Kidney capillary endothelial cell (primary cell): ENCODE measurements around the gene SCN1B.

ENCODE experiments used
- DNase-seq: peaks from one replicate; pipeline ENCODE4 v3.0.0-alpha.2; 2018; ENCODE audit warnings: low spot score

SCN1B gene

DNA sequence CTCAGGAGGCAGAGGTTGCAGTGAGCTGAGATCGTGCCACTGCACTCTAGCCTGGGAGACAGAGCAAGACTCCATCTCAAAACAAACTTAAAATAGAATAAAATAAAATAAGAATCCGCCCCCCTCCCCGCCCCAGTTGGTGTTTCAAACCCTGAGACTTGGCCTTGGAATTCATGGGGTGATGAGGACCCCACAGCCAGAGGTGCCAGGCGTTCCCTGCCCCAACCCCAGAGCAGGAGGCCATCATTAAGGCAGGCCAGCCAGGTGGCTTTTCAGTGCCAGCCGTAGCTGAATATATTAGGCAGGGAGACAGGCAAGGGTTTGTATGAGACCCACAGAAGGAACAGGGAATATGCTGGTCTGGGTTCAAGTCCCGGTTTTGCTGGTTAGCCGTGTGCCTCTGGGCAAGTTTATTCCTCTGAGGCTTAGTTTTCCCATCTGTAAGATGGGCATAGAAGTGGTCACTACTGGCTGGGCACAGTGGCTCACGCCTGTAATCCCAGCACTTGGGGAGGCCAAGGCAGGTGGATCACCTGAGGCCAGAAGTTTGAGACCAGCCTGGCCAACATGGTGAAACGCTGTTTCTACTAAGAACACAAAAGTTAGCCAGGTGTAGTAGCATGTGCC is 23.5 kb downstream of the SCN1B start:
- DNase-seq, result no peak

DNA sequence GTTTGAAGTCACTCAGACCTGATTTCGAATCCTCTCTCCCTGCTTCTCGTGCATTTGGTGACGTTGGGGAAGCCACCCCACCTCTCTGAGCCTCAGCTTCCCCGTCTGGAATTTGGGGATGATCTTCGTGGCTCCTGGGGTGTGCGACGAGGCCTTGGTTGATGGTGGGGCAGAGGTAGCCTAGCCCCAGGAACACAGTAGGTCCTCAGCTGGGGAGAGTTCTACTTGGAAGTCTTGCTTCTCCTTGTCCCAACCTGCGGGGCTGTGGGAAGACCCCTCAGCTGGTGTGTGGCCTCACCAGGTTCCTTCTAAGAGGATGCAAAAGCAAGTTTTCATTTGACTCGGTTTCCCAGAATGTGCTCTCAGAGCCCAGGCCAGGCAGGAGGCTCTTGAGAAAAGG is 24.4 kb downstream of the SCN1B start:
- no peak for DNase-seq

DNA sequence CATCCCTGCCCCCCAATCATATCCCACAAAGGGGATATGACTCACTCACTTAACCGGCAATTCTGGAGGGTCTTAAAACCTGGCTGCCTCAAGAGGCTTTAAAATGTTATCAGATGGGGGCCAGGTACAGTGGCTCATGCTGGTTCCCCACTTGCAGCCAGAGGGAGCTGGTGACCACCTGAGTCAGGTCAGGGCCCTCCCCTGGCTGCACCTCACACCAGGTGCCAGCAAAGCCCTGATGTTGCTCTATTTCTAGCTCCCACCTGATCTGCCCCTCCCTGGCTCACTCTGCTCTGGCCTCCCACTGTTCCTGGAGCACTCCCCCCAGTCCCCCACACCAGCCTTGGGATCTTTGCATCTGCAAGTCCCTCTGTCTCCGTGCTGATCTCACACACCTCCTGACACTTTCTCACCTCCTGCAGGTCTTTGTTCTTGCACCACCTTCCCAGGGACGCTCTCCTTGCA is 25.5 kb downstream of the SCN1B start:
- DNase-seq, result no peak

DNA sequence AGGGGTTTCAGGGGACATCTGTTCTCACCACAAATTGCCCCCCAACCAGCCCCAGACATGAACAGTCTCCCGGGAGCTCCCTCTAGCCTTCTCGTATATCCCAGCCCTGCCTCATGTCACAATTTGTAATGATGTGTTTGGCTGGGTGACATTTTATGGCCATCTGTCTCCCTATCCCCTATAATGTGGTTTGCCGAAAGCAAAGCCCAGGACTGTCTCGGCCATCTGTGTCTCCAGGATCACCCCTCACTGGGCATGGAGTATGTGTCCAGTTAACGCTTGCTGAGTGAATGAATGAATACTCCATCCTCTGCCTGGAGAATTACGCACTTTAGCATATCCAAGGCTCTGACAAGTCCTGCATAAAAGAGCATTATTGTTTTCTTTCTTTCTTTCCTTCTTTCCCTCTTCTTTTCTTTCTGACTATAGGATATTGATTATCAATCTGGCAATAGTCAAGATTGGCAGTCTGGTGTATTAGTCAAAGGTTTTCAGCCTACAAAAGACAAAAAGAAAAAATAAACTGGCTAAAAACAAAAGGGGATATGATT is 26.3 kb downstream of the SCN1B start:
- no peak for DNase-seq

DNA sequence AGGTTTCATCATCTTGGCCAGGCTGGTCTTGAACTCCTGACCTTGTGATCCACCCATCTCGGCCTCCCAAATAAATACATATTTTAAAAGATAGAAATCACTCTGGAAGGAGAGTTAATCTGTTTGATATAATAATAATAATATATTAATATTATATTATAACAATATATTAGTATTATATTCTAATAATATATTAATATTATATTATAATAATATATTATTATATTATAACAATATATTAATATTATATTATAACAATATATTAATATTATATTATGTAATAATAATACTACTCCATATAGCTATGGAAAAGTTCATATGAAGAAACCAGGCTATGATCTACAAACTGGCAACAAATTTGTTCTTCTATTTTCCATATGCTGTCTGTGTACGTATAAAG is 28.1 kb downstream of the SCN1B start:
- DNase-seq, result no peak

DNA sequence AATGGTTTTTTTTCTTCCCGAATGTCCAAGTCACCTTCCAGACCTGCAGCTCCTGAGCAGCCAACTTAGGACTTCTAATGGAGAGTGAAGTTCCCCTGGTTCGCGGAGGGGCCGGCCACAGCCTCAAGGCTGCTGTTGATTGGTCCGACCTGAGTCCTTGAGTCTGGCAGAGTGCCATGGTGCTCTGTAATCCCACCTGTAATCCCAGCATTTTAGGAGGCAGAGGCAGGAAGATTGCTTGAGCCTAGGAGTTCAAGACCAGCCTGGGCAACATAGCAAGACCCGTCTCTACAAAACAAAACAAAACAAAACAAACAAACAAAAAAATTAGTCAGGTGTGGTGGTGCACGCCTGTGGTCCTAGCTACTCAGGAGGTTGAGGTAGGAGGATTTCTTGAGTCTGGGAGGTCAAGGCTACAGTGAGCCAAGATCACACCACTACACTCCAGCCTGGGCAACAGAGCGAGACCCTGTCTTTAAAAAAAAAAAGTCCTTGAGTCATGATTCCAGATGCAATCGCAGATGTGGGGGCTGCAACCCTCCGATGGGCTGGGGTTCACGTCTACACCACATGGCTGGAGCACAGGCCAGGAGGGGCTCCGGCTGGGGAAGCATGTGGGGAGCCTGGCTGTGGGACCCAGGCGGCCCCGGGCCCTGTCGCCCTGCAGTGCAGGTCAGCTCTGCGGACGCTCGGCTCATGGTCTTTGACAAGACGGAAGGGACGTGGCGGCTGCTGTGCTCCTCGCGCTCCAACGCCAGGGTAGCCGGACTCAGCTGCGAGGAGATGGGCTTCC is 28.9 kb downstream of the SCN1B start:
- no peak for DNase-seq

DNA sequence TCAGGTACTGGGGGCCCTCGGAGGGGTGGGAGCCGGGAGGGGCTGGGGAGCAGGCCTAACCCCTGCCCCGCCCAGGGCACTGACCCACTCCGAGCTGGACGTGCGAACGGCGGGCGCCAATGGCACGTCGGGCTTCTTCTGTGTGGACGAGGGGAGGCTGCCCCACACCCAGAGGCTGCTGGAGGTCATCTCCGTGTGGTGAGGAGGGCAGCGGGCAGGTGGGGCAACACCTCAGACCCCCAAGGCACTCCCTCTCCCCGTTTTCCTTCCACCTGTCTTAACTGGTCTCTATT is 29.5 kb downstream of the SCN1B start:
- no peak for DNase-seq

DNA sequence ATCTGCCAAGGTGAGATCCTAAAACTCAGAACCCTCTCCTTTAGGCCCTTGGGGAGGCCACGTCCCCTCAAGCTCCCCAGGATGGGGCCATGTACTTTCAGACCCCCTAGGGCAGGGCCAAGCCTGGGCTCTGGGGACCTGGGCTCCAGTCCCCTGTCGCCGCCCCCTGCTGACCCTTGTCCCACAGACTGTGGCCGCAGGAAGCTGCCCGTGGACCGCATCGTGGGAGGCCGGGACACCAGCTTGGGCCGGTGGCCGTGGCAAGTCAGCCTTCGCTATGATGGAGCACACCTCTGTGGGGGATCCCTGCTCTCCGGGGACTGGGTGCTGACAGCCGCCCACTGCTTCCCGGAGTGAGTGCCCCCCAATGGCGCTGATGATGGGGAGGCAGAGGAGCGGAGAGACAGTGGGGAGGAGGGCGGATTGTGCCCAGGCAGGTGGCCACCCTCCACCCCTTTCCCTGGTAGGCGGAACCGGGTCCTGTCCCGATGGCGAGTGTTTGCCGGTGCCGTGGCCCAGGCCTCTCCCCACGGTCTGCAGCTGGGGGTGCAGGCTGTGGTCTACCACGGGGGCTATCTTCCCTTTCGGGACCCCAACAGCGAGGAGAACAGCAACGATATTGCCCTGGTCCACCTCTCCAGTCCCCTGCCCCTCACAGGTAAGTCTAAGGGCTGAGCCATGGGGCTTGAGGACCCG is 30.0 kb downstream of the SCN1B start:
- no peak for DNase-seq

DNA sequence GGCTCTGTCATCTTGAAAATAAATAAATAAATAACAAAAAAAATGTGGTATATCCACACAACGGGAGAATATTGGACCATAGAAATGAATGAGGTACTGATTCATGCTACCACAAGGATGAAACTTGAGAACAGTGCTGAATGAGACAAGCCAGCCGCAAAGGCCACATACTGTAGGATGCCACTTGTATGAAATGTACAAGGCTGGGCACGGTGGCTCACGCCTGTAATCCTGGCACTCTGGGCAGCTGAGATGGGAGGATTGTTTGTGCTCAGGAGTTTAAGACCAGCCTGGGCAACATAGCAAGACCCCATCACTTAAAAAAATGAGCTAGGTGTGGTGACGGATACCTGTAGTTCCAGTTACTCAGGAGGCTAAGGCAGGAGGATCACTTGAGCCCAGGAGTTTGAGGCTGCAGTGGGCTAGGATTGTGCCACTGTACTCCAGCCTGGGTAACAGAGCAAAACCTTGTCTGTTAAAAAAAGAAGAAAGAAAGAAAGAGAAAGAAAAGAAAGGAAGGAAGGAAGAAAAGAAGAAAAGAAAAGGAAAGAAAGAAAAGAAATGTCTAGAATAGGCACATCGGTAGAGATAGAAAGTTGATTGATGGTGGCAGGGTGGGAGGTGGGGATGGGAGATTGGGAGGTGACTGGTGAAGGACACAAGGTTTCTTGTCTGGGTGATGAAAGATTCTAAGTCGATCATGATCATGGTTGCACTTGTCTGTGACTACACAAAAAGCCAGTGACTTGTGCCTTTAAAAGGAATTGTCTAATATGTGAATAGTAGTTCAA is 31.5 kb downstream of the SCN1B start:
- no peak for DNase-seq

DNA sequence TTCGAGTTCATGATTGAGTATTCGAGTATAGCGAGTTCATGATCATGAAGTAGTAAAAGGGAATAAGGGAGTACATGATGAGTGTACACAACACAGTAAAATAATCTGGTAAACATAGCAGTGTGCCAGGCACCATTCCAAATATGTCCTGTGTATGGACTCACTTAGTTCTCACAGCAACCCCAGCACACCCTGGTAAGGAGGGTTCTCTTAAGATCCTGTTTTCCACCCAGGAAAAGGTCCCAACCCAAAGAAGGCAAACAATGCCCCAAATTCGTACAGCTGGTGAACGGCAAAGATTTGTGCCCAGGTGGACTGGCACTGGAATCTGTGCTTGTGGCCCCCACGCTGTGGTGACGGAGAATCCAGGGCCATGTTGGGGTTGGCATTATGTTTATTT is 32.7 kb downstream of the SCN1B start:
- DNase-seq, result no peak

DNA sequence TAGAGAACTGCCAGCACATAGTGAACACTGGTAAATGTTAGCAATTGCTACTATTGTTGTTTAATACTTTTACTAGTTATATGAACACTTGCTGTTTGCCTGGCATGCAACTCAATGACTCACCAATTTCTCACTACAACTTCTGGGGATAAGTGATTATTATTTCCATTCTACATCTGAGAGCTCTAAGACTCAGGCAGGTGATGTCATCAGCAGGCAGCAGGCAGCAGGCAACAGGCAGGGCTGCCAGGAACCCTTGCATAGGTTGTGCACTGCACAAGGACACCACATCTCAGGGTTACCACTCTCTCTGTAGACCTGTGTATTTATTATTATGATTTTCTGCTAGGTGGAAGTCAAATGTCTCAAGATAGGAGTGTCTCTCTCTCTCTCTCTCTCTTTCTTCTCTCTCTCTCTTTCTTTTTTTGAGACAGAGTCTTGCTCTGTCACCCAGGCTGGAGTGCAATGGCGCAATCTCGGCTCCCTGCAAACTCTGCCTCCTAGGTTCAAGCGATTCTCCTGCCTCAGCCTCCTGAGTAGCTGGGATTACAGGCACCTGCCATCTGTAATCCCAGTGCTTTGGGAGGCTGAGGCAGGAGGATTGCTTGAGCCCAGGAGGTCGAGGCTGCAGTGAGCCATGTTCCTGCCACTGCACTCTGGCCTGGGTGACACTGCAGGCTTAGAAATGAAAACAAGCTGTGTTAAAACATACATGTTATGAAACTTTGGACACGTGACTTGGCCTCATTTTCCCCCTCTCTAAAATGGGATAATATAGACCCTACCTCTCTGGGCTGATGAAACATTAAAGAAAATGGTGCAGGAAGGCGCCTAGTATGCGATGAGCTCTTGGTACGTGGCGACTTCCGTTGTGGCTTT is 33.9 kb downstream of the SCN1B start:
- peak; percentile 59 for DNase-seq

DNA sequence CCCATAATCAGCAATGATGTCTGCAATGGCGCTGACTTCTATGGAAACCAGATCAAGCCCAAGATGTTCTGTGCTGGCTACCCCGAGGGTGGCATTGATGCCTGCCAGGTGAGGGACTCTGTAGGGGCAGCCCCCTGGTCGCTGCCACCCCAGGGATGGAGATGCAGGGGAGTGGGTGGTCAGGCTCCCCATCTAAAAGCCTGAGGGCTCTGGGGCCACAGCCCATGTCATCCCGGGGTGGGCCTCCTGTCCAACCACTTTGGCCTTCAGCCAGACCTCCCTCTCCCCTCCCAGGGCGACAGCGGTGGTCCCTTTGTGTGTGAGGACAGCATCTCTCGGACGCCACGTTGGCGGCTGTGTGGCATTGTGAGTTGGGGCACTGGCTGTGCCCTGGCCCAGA is 35.3 kb downstream of the SCN1B start:
- no peak for DNase-seq

DNA sequence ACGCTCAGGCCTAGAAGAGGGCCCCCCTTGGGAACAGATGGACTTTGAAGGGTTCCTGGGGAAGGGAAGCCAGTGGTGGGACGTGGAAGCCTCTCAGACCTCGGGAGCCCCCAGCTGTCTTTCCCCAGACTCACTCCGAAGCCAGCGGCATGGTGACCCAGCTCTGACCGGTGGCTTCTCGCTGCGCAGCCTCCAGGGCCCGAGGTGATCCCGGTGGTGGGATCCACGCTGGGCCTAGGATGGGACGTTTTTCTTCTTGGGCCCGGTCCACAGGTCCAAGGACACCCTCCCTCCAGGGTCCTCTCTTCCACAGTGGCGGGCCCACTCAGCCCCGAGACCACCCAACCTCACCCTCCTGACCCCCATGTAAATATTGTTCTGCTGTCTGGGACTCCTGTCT is 35.9 kb downstream of the SCN1B start:
- DNase-seq, result no peak

DNA sequence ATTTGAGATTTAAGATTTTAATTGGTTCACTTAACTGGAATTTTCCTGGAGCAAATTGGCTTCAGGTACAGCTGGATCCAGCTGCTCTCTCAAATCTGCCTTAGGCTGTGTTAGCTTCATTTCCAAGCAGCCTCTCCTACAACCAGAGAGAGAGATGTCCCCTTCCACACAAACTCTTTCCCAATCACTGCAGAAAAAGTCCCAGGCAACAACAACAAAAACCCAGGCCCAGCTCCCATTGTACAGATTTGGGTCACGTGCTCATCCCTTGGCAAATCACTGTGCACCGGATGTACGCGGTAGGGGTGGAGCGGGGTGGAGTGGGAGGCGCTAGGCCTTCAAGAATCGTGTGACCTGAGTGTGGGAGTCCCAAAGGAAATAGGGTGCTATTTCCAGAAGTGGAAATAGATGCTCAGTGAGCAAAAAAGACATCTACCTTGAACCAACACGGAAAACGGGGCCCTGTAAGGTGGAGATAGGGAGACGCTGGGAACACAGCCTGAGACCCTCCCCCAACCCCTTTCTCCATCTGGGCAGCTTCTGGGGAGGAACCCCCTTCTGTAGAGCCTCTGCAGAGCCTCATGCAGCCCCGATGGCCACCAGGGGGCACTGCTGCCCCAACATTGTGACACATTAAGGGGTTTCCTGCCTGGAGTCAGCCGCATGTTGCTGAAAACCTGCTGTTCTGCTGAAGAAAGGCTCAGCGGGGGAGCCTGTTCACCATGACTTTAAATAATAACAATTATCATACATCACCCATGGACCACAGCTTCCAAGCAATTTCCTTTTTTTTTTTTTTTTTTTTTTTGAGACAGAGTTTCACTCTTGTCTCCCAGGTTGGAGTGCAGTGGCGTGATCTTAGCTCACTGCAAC is 36.7 kb downstream of the SCN1B start:
- DNase-seq, result peak; percentile 81

DNA sequence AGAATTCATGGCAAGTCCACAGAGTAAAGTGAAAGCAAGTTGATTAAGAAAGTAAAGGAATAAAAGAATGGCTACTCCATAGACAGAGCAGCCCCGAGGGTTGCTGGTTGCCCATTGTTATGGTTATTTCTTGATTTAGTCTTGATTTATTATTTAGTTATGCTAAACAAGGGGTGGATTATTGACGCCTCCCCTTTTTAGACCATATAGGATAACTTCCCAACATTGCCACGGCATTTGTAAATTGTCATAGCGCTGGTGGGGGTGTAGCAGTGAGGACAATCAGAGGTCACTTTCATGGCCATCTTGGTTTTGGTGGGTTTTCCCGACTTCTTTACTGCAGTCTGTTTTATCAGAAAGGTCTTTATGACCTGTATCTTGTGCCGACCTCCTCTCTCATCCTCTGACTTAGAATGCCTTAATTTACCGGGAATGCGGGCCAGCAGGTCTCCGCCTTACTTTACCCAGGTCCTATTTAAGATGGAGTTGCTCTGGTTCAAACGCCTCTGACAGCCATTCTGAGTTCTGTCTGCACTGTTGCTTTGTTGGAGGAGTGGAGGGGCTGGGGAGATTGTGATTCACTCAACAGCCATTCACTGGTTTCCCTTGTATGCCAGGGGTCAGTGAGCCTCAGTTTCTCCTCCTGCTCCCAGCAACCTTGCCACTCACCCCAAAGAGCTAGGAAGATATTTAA is 38.8 kb downstream of the SCN1B start:
- no peak for DNase-seq

DNA sequence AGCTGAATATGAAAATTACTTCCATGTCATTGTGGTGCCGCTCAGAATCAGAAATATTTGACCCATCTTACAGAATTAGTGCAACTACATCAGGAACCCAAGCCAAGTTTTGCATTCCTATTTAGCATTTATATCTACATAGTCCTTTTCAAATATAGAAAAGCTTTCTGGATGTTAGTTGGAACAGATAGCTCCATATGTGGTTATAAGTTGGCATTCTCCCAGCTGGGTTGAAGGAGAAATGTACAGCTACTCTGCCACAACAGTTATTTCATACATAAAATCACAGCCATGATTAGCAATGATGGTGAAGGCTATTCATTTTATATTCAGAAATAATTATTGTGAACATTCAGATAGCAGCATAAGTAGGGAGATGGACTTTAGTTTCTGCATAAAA is 39.4 kb downstream of the SCN1B start:
- no peak for DNase-seq

DNA sequence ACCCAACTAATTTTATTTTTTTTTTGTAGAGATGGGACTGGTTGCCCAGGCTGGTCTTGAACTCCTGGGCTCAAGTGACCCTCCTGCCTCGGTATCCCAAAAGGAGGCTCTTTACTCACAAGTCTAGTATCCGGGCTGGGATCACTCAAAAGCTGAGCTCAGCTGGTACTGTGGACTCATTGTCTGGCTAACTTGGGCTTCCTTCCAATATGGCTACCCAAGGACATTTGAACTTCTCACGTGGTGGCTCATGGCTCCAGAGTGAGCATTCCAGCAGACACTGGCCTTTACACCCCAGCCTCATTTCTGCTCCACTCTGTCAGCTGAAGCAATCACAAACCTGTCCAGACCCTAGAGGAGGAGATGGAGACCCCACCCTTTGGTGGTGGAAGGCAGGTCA is 40.2 kb downstream of the SCN1B start:
- DNase-seq, result no peak

DNA sequence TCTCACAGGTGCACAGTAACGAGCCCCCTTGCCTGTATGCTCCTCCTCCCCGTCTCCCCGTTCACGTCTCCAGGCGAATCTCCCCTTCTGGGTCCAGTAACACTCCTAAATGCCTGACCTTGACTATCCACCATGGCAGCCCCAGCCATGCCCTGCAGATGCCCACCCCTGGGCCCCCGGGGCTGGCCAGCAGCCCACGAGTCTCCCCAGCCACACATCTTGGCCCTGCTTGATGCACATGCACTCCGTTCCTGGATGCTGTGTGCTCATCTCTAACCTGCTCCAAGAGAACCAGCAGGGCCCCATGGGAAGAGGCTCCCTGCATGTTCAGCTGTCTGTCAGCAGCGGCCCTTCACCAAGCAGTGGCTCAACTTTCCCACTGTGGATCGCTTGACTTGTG is 43.2 kb downstream of the SCN1B start:
- DNase-seq, result no peak

DNA sequence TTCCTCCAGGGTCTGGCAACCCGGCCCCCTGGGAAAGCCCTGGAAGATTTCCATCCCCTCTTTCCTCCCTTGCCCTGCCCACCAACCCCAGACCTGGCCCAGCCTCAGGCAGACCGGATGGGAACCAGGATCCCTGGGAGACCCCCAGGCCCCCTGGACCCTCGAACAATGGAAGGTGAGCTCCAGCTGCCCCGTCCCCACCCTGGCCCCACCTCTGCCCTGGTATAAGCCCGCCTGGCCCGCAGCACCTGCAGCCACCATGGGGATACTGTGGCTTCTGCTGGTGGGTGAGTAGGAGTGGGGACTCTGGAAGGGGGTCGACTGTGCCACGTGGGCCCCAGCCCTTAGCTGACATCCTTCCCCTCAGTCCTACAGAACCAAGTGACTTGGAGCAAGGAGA is 43.7 kb downstream of the SCN1B start:
- DNase-seq, result no peak
